Coronary artery (tissue), 2 donors: ENCODE measurements around the gene LTF.
"Not testable (repeated sequence)": the region's sequence is repeated elsewhere in the genome, so short reads cannot be mapped to it uniquely, and the experiment has no call there.

Experiments used
- DNase-seq: peaks from one replicate; pipeline ENCODE4 v3.0.0-alpha.2; 2017; ENCODE audit warnings: low spot score
- H3K27ac ChIP-seq, 2 donors: fragments of 200-600 bp; sonication (generic); one replicate each; pipeline ENCODE4 v1.5.1; 2016 to 2019
- H3K4me3 ChIP-seq: fragments of 200-600 bp; sonication (generic); 2 replicates; pipeline ENCODE4 v1.5.1; 2016; ENCODE audit warnings: mild to moderate bottlenecking, moderate library complexity
- TF ChIP-seq, protein P1 (sequence below): fragments of 200-600 bp; sonication (generic); IDR thresholded peaks from one replicate; pipeline ENCODE4 v1.5.1; 2019; ENCODE audit warnings: antibody characterized with exemption

The LTF gene

DNA sequence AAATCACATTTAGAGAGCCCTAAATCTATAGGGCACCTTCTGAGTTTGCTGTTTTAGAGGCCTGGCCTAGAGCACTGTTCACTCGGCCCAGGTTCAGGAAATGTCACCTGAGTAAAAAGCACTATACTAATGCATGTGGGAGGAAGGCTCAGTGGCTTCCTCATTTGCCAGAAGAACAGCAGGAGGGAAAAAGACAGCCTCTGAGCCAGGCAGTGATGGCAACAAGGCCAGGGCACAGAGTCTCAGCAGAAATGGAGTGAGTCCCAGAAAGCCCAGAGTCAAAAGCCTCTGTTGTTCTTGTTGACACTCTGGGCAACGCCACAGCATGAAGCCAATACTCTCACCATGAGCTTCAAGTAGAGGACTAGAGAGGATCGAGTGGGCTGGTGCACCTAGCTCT, 25.9 kb downstream of the LTF start:
- TF ChIP-seq, protein P1, sequence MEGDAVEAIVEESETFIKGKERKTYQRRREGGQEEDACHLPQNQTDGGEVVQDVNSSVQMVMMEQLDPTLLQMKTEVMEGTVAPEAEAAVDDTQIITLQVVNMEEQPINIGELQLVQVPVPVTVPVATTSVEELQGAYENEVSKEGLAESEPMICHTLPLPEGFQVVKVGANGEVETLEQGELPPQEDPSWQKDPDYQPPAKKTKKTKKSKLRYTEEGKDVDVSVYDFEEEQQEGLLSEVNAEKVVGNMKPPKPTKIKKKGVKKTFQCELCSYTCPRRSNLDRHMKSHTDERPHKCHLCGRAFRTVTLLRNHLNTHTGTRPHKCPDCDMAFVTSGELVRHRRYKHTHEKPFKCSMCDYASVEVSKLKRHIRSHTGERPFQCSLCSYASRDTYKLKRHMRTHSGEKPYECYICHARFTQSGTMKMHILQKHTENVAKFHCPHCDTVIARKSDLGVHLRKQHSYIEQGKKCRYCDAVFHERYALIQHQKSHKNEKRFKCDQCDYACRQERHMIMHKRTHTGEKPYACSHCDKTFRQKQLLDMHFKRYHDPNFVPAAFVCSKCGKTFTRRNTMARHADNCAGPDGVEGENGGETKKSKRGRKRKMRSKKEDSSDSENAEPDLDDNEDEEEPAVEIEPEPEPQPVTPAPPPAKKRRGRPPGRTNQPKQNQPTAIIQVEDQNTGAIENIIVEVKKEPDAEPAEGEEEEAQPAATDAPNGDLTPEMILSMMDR: no peak
- no peak overlapping the region for H3K27ac ChIP-seq
- H3K4me3 ChIP-seq: no peak overlapping the region
- DNase-seq: no peak

DNA sequence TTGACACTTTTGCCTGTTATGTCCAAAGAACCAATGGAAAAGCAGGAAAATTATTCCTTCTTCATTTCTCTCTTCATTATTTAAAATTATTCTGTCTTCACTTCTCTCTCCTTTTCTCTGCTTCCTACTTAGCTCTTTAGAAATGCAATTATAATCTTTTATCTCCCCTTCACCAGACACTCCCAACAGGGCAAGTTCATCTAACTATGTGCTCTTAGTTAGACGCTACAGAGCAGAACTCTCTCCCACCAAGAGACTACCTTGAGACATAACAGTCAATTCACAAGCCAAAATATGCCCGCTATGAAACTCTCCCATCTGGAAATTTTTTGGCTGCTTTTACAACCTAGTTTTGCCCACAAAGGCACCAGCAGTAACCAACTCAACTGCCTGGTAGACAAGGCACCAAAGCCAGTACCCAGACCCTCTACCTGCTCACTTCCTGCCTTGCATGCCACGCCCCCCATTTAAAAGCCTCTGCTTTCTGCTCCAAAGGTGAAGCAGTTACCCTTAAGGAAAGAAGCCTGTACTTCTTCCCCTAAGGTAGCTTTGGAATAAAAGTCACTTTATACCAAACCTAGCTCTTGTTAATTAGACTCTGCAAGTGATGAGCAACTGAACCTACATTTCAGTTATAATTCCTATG, 29.5 kb downstream of the LTF start:
- TF ChIP-seq, protein P1: no peak
- Histone ChIP-seq H3K4me3 (no peak overlapping the region), H3K27ac (no peak overlapping the region)
- peak; percentile 31 for DNase-seq

DNA sequence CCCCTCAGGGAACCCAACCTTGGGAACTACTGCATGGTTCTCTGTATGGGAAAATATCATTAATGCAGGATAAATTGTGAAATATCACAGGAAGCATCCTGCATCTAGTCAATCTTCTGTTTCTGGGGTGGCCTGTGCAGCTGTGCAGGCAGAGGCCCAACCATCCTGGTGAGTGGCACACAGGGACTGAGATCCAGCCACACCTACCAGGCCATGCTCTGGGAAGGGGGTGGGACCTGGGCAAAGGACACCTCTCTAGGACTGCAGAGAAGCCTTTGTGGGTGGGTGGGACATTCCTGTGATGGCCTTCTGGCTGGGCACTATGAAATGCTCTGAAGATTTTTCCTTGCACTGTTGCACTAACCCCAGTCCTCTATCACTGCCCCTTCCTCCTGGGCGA, 30.9 kb downstream of the LTF start:
- no peak overlapping the region for H3K27ac ChIP-seq
- TF ChIP-seq, protein P1: no peak
- no peak overlapping the region for H3K4me3 ChIP-seq
- DNase-seq: peak; percentile 0

DNA sequence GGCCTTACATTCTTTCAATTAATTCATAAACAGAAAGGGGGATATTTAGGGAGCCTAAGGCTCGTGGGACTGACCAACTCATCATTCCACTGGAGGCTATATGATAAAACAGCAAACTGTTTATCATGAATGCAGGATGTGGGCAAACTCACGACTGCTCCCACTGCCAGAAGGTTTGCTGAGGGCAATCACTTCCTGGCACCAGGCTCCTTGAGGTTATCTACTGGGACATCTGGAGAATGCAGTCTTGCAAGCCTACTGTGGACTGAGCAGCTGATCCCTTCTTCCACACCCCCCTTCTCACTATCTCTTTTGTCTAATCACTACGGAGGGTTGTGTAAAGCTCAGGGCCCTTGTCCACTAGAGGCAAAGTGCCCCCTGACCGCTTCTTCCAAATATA, 31.6 kb downstream of the LTF start:
- not testable (repeated sequence) for H3K27ac ChIP-seq, DNase-seq, H3K4me3 ChIP-seq

DNA sequence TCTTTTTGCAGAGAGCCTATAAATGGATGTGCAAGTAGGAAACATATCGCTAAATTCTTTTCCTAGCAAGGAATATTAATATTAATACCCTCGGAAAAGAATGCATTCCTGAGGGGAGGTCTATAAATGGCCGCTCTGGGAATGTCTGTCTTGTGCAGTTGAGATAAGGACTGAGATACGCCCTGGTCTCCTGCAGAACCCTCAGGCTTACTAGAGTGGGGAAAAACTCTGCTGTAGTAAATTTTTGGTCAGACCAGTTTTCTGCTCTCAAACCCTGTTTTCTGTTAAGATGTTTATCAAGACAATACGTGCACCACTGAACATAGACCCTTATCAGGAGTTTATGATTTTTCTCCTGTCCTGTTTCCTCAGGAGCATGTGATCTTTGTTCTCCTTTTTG, 32.8 kb downstream of the LTF start:
- not testable (repeated sequence) for H3K27ac ChIP-seq, H3K4me3 ChIP-seq, DNase-seq

DNA sequence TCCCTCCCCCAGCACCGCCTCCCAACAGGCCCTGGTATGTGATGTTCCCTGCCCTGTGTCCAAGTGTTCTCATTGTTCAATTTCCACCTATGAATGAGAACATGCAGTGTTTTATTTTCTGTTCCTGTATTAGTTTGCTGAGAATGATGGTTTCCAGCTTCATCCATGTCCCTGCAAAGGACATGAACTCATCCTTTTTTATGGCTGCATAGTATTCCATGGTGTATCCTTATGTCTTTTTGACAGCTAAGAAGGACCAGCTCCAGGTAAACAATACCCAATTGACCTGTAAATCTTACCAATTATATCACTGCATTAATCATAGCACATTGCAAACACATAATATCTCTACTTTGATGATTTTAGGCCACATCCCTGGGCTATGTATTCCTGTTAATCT, 33.8 kb downstream of the LTF start:
- H3K27ac ChIP-seq, H3K4me3 ChIP-seq, DNase-seq: not testable (repeated sequence)

DNA sequence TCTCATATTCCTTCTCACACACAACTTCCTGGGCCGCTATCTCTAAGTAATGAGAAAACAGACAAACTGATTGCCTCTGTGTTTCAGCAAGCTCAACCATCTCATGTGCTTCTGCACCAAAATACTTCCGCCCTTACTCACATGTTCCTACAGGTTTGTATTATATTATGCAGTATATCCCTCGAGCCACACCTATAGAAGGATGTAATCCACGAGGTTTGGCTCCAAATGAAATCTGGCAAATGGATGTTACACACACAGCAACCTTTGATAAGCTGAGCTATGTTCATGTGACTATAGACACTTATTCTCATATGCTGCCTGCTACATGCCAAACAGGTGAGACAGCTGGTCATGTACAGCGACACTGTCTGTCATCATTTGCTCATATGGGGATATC, 35.0 kb downstream of the LTF start:
- TF ChIP-seq, protein P1: no peak
- DNase-seq: no peak
- H3K4me3 ChIP-seq: no peak overlapping the region
- no peak overlapping the region for H3K27ac ChIP-seq

DNA sequence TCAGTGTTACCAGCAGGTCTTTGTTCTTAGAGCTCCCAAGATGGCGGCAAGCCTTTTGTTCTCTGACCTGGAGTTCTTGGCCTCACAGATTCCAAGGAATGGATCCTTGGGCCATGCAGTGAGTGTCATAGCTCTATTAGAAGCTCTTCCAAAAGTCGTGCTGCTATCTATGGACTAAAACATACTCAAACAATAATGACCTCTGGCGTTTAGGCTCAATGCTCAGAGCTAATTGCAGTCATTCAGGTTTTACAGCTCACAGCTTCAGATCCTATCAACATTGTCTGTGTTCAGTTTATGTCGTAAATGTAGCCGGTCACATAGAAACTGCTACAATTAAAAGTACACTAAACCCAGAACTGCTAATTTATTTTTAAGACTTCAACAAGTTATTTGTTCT, 35.5 kb downstream of the LTF start:
- Histone ChIP-seq H3K27ac (no peak overlapping the region), H3K4me3 (no peak overlapping the region)
- DNase-seq: no peak

More for the DNA sequence above, 35.5 kb downstream of the LTF start:
- TF ChIP-seq, protein P1: no peak
